ENCODE measurements around the gene RAB27A. TPM values are rescaled to one million over a fixed set of nuclear protein-coding genes. Genes with fewer than 3 reads are reported as not detected.

RAB27A gene
- total and polyA plus RNA-seq, 10 of the 15 experiments (the other 5 are each of a cell fraction or from before 2014, with no cell fraction given) = 13.3 to 139 (median 35.2) TPM

- WGBS (ENCODE audit: insufficient coverage, insufficient replicate concordance, low lambda C conversion rate, missing lambda C conversion rate) = 100% methylated on average over 2 of the region's 2 CpGs
- Histone ChIP-seq H3K27ac (ENCODE audit: control insufficient read depth, insufficient read depth) (no peak overlapping the region), H4K20me1 (ENCODE audit: control insufficient read depth, insufficient read depth) (no peaks in the 10 kb centered on the region), H2AFZ (ENCODE audit: control insufficient read depth, low read depth, low read length) (no peak overlapping the region), H3K79me2 (ENCODE audit: control insufficient read depth, insufficient read depth, low read length) (no peaks in the 10 kb centered on the region), H3K4me1 (ENCODE audit: control insufficient read depth, insufficient read depth, low read length) (no peaks in the 10 kb centered on the region), H3K4me2 (ENCODE audit: control insufficient read depth, insufficient read depth) (no peak overlapping the region), H3K4me3 (no peak overlapping the region), H3K36me3 (ENCODE audit: control insufficient read depth in 2 of 2, insufficient read depth in 2 of 2, low read length in 1 of 2) (no peaks in the 10 kb centered on the region), H3K27me3 (replicated peaks in 1 of 2; ENCODE audit: control insufficient read depth in 2 of 2, insufficient read depth in 2 of 2, low read length in 1 of 2) (no peaks in the 10 kb centered on the region), H3K9ac (ENCODE audit: control insufficient read depth, insufficient read depth, low read length) (no peak overlapping the region), H3K9me3 (replicated peaks; ENCODE audit: control insufficient read depth, insufficient read depth, low read length) (no peaks in the 10 kb centered on the region)
- ChIA-PET RAD21 (ENCODE audit: unreplicated experiment) (no interaction called here), CTCF (no interaction called here), SMC1A (ENCODE audit: uncharacterized antibody, unreplicated experiment) (no interaction called here), POLR2A (no interaction called here)
- no peak for FAIRE-seq
- TF ChIP-seq PKNOX1 (IDR thresholded peaks at IDR 0.05) = no peak
- no peak for TF ChIP-seq PML (IDR thresholded peaks at IDR 0.05; ENCODE audit: low read length)
- no peak for TF ChIP-seq CREB1 (IDR thresholded peaks at IDR 0.05; ENCODE audit: low read depth)
- no peak for TF ChIP-seq KDM1A (IDR thresholded peaks at IDR 0.05; ENCODE audit: borderline replicate concordance)
- no peak for TF ChIP-seq ASH2L (IDR thresholded peaks at IDR 0.05; ENCODE audit: borderline replicate concordance, low read depth)
- no peak for ATAC-seq
- in situ Hi-C loops (cut with MboI) (no loop called here), intact Hi-C loops (cut with micrococcal nuclease; ENCODE audit: unreplicated experiment) (no loop called here)
- no peak for DNase-seq (ENCODE audit: low read depth, low spot score)
- no TSS peak for BruUV-seq (replicated peaks)
Measured at GRCh38 chr15:55234104-55234799, 55.4 kb downstream of the RAB27A start.

- Histone ChIP-seq H3K36me3 (ENCODE audit: control insufficient read depth in 2 of 2, insufficient read depth in 2 of 2, low read length in 1 of 2) (no peaks in the 10 kb centered on the region), H2AFZ (ENCODE audit: control insufficient read depth, low read depth, low read length) (no peak overlapping the region), H3K9me3 (replicated peaks; ENCODE audit: control insufficient read depth, insufficient read depth, low read length) (no peaks in the 10 kb centered on the region), H4K20me1 (ENCODE audit: control insufficient read depth, insufficient read depth) (no peaks in the 10 kb centered on the region), H3K79me2 (ENCODE audit: control insufficient read depth, insufficient read depth, low read length) (no peaks in the 10 kb centered on the region), H3K4me3 (no peak overlapping the region), H3K4me1 (ENCODE audit: control insufficient read depth, insufficient read depth, low read length) (no peaks in the 10 kb centered on the region), H3K27me3 (replicated peaks in 1 of 2; ENCODE audit: control insufficient read depth in 2 of 2, insufficient read depth in 2 of 2, low read length in 1 of 2) (no peaks in the 10 kb centered on the region), H3K4me2 (ENCODE audit: control insufficient read depth, insufficient read depth) (no peak overlapping the region), H3K27ac (ENCODE audit: control insufficient read depth, insufficient read depth) (no peak overlapping the region), H3K9ac (ENCODE audit: control insufficient read depth, insufficient read depth, low read length) (no peak overlapping the region)
- DNase-seq (ENCODE audit: low read depth, low spot score) (no peak), FAIRE-seq (no peak), ATAC-seq (0 out of 3 replicates have a peak, but pooled peaks have one; percentile 18)
- TF ChIP-seq SRF (IDR thresholded peaks at IDR 0.05; ENCODE audit: low read depth in 2 of 2, low read length in 2 of 2) = no peak
- no peak for TF ChIP-seq KLF5 (IDR thresholded peaks at IDR 0.05; ENCODE audit: partially characterized antibody)
- TF ChIP-seq HDAC2 (IDR thresholded peaks at IDR 0.05) = no peak
- TF ChIP-seq PML (IDR thresholded peaks at IDR 0.05; ENCODE audit: low read length) = no peak
- WGBS (ENCODE audit: insufficient coverage, insufficient replicate concordance, low lambda C conversion rate, missing lambda C conversion rate) = 100% methylated on average over 1 of the region's 1 CpG
- RAD21 ChIA-PET (ENCODE audit: unreplicated experiment) = interaction anchor here (0.6 to 1.2 kb wide), 5 partner anchors 14 to 1145 kb away, joined by 3 to 4 read pairs (median 3); no protein-coding TSS in a partner anchor
- no TSS peak for BruUV-seq (replicated peaks)
- intact Hi-C loops (cut with micrococcal nuclease; ENCODE audit: unreplicated experiment) = no loop called here
- POLR2A ChIA-PET = interaction anchor here (1.0 kb wide), 2 partner anchors 9 to 36 kb away, joined by 3 read pairs; no protein-coding TSS in a partner anchor
- SMC1A ChIA-PET (ENCODE audit: uncharacterized antibody, unreplicated experiment) = interaction anchor here (1.1 to 2.4 kb wide), 6 partner anchors 9 to 86 kb away, joined by 3 to 14 read pairs (median 4); no protein-coding TSS in a partner anchor
- in situ Hi-C loops (cut with MboI) = no loop called here
- CTCF ChIA-PET = interaction anchor here (1.1 to 1.8 kb wide), 7 partner anchors 9 to 1275 kb away, joined by 3 to 5 read pairs (median 4); no protein-coding TSS in a partner anchor
Measured at GRCh38 chr15:55231455-55231854, 58.2 kb downstream of the RAB27A start.
